Hematopoietic multipotent progenitor cell treated with erythropoietin and hydrocortisone succinate and interleukin-3 and kit ligand, for 6 days (in vitro differentiated cells): ENCODE measurements around the gene ARHGEF11.
A peak's percentile ranks its signal among the peaks of the same experiment; 100 is the strongest.
"Not testable (repeated sequence)": the region's sequence is repeated elsewhere in the genome, so short reads cannot be mapped to it uniquely, and the experiment has no call there.

Source experiments
- DNase-seq: peaks from one replicate; pipeline ENCODE4 v3.0.0-alpha.2; 2015

The ARHGEF11 gene

GRCh38 chr1:157045250-157046218, at the start of gene ARHGEF11:
ARHGEF11 (minus strand) TSS chr1:157045742; CDS start chr1:157044330, 1,412 bp downstream.
- peak; percentile 78 for DNase-seq

GRCh38 chr1:157095091-157095490, 49.5 kb upstream of the ARHGEF11 start:
- no peak for DNase-seq

DNA sequence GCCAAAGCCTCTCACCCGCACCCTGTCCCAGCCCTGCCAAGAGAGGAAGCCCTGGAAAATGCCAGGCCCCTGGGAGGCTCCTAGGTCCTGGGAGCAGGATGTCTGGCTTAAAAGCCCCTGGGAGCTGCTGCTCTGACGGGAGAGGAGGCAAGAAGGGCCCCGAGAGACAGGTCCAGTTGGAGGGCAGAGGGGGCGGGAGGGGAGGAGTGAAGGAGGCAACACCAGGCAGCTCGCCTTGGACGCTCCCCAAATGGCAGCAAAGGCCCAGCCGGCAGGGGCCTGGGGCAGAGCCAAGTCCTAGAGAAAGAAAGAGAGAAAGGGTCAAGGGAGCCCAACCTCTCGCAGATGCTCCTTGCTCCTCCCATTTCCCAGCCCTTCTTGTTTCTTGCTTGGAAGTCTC, 47.3 kb upstream of the ARHGEF11 start:
- DNase-seq: no peak

DNA sequence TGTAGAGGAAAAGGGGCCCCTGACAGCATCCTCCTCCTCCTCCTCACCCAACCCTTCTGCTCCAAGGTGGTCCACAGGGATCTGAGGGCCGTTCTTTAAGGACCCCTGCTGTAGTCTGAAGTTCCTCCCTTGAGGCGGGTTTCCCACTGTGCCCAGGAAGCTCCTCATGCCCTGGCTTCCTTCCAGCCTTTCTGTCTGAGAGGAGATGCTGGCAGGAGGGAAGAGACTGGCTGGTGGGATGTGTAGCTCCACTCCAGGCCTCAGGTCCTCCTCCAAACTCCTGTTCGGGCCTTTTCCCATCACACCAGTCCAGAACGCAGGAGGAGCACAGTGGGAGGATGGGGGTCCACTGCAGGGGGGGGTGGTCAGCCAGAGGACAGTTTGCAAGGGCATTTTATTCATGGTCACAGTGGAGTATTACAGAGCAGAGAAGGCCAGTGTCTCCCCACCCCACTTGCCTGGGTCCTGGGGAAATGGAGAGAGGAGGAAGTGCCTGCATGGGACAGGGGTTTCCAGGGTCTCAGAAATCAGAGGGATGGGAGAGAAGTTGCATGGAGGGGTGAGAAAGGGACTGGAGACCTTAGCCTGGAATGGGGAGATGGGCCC, 46.2 kb upstream of the ARHGEF11 start:
- DNase-seq: no peak

DNA sequence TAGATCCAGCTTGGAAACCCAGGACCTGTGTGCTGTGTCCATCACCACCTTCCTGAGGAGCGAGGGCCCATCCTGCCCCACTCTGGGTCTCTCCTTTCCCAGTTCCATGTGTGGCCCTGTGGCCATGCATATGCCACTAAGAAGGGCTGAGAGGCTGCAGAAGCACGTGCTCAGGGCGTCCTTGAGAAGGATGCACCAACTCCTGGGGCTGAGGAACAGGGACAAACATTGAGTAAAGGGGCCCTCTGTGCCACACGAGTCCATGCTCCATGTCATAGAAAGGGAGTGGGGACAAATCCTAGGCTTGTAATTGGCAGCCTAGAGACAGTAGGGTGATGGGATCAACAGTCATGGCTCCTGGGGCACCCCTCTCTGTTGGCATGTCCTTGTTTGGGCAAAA, 45.6 kb upstream of the ARHGEF11 start:
- DNase-seq: no peak

DNA sequence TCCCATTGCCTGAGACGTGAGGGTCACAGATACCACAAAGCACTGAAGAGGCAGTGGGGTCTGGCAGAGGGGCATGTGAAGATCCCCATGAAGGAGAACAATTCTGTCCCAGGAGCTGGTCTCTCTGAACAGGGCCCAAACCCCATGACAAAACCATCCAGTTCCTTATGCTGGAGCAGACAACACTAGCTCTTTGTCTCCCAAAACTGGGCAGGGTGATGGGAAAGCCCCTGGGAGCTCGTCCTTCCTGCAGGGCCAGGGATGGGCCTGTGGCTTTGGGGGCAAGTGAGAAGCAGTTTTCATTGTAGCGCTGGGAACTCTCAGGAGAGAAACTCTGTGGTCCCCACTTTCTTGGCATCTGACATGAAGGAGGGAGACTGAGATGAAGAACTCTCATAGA, 45.2 kb upstream of the ARHGEF11 start:
- no peak for DNase-seq

DNA sequence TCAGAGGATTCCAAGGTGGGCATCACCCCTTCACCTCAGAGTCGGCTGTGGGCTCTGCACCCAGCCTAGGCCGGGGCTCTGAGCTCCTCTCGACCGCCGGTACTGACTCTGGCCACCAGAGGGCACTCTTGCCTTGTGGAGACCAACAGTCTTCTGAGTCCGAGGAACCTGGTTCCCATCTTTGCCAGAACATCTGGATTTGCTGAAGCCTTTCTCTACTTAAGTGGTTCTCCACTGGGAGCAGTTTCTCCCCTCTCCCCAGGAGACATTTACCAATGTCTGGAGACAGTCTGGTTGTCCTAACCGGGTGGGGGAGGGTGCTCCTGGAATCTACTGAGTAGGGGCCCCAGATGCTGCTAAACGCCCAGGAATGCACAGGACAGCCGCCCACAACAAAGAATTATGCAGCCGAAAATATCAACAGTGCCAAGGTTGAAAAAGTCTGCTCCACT, 44.7 kb upstream of the ARHGEF11 start:
- DNase-seq: peak; percentile 90

DNA sequence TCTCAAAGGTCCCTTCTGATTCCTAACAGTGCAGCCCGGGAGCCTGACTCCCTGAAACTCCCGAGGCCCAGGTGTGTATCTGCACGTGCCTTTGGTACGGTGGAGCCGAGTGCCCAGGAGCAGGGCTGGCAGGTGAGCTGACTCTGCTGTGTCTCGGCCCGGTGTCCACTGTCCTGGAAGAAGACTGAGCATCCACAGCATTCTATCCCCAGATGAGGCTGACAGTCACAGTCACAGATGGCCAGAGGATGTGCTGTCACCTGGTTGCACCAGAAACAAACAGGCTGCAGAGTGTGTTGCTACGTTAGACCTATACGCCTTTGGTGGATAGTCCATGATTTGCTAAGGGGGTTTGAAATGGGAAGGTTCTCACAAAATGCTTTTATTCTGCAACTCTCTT, 44.2 kb upstream of the ARHGEF11 start:
- DNase-seq: no peak

DNA sequence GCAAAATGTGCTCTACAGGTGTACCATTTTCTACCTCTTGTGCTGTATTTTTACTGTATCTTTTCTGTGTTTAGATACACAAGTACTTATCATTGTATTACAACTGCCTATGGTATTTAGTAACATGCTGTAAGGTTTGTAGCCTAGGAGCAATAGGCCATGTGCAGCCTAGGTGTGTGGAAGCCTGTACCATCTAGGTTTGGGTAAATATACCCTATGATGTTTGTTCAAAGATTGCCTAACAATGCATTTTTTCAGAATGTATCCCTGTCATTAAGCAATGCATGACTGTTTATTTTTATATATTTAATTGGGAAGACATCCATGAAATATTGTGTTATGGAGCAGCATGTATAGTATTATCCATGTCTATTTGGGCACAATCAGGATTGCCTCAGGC, 43.1 kb upstream of the ARHGEF11 start:
- no peak for DNase-seq

GRCh38 chr1:157087030-157087429, 41.5 kb upstream of the ARHGEF11 start:
- DNase-seq: no peak

GRCh38 chr1:157086299-157086698, 40.8 kb upstream of the ARHGEF11 start:
- no peak for DNase-seq

DNA sequence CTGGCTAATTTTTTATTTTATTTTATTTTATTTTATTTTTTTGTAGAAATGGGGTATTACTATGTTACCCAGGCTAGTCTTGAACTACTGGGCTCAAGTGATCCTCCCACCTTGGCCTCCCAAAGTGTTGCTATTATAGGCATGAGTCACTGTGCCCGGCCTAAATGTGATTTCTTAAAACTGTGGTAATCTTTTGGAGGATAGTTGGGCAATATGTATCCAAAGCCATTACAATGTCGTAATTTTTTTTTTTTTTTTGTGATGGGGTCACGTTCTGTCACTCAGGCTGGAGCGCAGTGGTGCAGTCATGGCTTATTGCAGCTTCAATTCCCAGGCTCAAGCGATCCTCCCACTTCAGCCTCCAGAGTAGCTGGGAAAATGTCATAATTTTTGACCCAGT, 39.9 kb upstream of the ARHGEF11 start:
- DNase-seq: peak; percentile 38

GRCh38 chr1:157084720-157085119, 39.2 kb upstream of the ARHGEF11 start:
- no peak for DNase-seq

- DNase-seq: no peak
Measured at GRCh38 chr1:157081707-157082106, 36.2 kb upstream of the ARHGEF11 start.

DNA sequence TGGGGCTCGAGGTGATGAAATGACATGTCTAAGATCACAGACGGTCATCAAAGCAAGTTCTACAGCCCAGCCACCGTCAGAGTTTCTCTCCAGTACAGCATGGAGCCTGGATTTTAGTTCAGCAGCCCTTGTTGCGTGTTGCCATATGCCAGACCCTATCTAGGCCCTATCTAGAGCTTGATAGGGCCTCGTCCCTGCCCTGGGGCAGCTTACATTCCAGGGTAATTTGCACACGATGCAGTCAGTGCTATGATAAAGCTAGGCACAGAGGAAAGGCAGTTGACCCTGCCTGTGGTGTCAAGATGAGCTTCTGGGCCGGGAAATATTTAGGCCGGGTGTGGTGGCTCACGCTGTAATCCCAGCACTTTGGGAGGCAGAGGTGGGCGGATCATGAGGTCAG, 35.2 kb upstream of the ARHGEF11 start:
- DNase-seq: no peak

- no peak for DNase-seq
Measured at GRCh38 chr1:157077394-157077793, 31.9 kb upstream of the ARHGEF11 start.

DNA sequence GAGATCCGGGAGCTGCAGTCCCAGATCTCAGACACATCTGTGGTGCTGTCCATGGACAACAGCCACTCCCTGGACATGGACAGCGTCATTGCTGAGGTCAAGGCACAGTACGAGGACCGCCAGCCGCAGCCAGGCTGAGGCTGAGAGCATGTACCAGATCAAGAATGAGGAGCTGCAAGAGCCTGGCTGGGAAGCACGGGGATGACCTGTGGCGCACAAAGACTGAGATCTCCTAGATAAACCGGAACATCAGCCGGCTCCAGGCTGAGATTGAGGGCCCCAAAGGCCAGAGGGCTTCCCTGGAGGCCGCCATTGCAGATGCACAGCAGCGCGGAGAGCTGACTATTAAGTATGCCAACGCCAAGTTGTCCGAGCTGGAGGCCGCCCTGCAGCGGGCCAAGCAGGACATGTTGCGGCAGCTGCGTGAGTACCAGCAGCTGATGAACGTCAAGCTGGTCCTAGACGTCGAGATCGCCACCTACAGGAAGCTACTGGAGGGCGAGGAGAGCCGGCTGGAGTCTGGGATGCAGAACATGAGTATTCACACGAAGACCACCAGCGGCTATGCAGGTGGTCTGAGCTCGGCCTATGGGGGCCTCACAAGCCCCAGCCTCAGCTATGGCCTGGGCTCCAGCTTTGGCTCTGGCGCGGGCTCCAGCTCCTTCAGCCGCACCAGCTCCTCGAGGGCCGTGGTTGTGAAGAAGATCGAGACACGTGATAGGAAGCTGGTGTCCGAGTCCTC, 28.6 kb upstream of the ARHGEF11 start:
- DNase-seq: peak; percentile 80

GRCh38 chr1:157069601-157070000, 24.1 kb upstream of the ARHGEF11 start:
- no peak for DNase-seq

DNA sequence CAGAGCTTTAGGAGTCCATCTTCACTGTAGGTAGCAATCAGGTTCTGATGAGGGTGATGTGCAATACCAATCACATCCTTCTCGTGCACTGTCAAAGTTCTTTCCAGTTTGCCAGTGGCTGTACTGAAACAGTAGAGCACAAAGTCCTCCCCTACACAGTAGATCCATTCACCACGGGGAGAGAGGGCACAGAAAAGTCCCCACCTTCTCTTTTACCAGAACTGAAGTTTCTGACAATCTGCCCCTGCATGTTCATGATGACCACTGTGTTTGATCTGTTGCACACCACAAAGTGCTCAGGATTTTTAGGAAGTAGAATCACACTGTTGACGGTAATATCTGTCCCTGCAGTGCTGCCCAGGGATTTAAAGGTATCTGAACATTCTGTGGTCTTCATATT, 13.7 kb upstream of the ARHGEF11 start:
- DNase-seq: not testable (repeated sequence)

DNA sequence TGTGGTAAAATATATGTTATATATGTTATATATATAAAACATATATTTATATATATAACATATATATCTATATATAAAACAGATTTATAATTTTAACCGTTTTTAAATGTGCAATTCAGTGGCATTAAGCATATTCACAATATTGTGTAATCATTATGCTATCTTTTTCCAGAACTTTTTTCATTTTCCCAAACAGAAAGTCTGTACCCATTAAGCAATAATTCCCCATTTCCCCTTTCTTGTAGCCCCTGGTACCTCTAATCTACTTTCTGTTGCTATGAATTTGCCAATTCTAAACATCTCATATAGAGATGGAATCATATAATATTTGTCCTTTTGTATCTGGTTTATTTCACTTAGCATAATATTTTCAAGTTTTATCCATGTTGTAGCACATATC, 10.7 kb upstream of the ARHGEF11 start:
- DNase-seq: no peak

DNA sequence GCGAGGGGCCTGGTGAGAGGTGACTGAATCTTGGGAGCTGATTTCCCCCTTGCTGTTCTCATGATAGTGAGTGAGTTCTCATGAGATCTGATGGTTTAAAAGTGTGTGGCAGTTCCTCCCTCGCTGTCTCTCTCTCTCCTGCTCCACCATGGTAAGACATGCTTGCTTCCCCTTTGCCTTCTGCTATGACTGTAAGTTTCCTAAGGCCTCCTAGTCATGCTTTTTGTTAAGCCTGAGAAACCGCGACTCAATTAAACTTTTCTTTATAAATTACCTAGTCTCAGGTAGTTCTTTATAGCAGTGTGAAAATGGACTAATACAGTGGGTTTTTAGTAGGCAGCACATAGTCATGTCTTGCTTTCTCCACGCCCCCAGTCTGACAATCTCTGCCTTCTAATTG, 10.2 kb upstream of the ARHGEF11 start:
- not testable (repeated sequence) for DNase-seq

- DNase-seq: no peak
Measured at GRCh38 chr1:157050836-157051235, 5.3 kb upstream of the ARHGEF11 start.

GRCh38 chr1:157047062-157047410, 1.5 kb upstream of the ARHGEF11 start:
- peak; percentile 6 for DNase-seq

- DNase-seq: no peak
Measured at GRCh38 chr1:157044326-157044725, 1.2 kb downstream of the ARHGEF11 start.
